Islet precursor cell (in vitro differentiated cells): ENCODE measurements around the gene VPREB3.

Source experiments
- DNase-seq: peaks from one replicate; pipeline ENCODE4 v3.0.0-alpha.2; 2018

The VPREB3 gene

DNA sequence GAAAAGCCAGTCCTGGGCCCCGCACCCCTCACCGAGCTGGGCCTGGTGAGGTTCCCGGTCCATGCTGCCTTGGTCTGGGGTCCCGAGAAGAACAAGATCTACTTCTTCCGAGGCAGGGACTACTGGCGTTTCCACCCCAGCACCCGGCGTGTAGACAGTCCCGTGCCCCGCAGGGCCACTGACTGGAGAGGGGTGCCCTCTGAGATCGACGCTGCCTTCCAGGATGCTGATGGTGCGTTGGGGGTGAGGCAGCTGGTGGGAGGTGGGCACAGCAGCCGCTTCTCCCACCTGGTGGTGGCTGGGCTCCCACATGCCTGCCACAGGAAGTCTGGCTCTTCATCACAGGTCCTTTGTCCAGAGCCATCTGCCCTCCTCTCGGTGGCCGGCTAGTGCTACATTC, 28.0 kb upstream of the VPREB3 start:
- DNase-seq: no peak

DNA sequence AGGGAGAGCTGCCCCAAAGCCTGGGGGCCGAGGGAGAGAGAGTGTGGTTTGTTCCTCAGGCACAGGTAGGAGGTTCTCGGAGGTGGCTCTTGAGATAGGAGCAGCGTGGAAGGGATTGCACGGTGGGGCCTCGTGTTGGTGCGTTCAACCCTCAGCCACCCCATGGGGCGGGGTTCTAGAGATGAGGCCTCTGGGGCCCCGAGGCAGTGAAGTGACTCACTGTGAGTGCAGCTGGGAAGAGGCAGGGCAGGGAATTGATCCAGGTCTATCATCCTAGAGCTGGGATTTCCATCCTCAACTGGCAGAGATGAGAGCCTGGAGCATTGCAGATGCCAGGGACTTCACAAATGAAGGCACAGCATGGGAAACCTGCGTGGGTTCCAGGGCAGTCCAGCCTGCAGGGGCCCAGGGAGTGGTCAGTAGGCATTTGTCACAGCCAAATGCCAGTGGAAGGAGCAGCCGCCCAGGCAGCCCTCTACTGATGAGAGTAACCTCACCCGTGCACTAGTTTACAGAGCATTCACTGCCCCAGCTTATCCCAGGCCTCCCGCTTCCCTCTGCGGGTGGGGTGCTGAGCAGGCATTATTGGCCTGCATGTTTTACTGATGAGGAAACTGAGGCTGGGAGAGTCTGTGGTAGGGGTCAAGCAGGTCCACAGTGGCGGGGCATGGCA, 27.4 kb upstream of the VPREB3 start:
- DNase-seq: peak; percentile 76

DNA sequence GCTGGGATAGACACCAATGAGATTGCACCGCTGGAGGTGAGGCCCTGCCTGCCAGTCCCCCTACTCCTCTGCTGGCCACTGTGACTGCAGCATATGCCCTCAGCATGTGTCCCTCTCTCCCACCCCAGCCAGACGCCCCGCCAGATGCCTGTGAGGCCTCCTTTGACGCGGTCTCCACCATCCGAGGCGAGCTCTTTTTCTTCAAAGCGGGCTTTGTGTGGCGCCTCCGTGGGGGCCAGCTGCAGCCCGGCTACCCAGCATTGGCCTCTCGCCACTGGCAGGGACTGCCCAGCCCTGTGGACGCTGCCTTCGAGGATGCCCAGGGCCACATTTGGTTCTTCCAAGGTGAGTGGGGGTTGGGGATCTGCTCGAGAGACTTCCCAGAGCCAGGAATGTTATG, 26.8 kb upstream of the VPREB3 start:
- DNase-seq: no peak

DNA sequence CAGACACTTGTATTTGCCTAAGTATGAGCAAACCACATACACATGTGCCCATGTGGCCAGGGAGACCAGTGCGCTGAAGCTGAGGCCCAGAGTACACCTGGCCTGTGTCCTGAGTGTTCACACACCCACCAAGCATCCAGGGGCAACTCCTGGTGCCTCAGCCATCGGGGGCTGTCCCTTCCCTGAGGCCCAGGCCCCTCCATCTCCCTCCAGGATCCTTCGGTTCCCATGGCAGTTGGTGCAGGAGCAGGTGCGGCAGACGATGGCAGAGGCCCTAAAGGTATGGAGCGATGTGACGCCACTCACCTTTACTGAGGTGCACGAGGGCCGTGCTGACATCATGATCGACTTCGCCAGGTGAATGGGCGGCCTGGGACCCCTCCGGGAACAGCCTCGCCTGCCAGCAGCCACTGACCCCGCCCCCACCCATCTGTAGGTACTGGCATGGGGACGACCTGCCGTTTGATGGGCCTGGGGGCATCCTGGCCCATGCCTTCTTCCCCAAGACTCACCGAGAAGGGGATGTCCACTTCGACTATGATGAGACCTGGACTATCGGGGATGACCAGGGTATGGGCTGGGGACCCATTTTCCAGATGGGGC, 26.0 kb upstream of the VPREB3 start:
- DNase-seq: no peak

DNA sequence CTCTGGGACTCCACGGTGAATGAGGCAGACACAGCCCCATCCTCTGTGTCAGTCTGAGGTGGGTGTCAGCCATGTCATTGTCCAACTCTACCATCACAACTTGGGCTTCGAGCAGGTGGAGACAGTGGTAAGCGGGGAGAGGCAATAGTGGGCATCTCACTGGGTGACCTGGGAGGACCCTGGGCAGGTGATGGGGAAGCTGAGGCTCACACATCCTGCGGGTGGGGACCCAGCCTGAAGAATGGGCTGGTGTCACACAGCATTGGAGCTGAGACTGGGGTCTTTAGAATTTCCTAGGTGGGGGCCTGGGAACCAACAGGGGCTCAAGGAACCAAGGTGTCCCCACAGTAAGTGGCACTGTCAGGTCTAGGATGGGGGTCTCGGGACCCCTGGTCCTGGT, 25.5 kb upstream of the VPREB3 start:
- no peak for DNase-seq

DNA sequence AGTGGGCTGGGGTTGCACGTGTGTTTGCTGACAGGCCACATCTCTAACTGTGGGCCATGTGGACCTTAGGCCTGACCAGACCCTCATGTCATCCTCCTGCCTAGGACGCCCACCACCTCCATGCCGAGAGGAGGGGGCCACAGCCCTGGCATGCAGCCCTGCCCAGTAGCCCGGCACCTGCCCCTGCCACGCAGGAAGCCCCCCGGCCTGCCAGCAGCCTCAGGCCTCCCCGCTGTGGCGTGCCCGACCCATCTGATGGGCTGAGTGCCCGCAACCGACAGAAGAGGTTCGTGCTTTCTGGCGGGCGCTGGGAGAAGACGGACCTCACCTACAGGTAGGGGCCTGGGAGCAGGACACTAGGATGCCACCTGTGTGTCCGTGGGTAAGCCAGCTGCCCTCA, 24.9 kb upstream of the VPREB3 start:
- DNase-seq: no peak

DNA sequence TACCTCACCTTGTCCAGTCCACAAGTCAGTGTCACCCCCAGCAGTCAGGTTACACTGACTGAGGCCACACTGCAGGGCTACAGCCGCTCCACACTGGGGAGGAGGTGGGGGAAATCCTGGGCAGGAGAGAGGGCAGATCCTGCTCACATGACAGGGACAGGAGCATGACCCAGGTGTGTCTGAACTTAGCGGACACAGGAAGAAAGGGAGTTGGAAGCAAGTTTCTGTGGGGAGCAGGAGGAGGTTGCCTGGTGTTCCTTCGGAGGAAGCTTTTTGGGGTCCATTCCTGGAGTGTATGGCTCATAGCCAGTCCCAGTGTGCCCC, 24.3 kb upstream of the VPREB3 start:
- DNase-seq: no peak

DNA sequence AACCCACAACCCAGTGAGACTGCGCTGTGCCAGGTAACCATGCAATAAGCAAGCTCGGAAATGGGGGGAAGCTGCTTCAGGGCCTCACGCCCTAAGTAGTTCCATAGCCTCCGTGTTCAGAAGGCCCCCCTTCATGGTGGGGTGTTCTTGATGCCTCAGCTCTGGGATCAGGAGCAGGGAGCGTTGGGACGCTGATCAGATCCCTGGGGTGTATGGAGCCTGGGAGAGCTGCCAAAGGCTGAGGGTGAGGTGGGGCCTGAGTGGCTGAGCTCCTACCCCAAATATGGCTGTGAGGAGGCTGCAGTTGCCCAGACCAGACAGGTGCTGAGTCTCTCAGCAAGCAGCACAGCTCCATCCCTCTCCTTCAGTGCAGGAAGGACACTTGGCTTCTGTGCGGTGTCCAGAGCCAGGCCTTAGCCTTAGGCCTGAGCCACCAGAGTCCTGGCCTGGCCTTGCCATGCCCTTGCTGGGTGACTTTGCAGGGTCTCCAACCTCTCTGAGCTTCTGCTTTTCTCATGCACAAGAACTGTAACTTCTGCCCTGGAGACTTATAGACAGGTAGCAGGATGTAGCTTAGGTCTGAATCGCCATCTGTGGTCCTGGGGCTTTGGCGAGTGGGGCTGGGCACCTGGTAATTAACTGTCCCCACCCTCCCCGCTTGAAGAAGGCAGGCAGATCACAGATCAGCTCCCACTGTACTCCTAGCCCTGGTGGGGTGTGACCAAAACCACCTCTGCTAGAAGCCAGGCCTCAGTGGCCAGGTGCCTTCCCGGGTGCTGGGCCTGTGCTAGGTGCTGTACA, 23.8 kb upstream of the VPREB3 start:
- no peak for DNase-seq

DNA sequence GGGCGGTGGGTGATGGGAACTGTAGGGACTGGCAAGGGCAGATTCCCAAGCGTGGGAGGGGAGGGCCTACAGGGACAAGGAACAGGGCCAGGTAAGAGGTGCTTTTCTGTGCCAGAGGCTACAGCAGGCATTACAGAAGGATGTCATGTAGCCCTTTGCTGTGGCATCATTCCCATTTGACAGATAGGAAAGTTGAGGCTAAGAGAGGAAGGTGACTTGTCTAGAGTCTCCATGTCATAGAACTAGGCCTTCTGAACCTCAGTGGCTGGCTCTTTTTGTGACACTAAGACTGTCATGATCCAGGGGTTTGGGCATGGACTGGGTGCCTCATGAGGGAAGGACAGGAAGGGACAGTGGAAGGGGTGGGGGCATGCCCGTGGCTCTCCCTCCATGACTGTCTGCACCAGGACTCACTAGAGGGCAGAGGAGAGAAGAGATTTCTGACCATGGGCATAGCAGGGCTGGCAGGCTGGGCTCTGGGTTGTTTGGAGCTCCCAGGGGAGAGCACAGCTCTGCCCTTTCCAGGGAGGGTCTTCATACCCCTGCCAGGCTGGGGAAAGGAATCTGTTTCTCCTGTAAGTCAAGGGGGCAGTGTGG, 21.7 kb upstream of the VPREB3 start:
- DNase-seq: no peak

DNA sequence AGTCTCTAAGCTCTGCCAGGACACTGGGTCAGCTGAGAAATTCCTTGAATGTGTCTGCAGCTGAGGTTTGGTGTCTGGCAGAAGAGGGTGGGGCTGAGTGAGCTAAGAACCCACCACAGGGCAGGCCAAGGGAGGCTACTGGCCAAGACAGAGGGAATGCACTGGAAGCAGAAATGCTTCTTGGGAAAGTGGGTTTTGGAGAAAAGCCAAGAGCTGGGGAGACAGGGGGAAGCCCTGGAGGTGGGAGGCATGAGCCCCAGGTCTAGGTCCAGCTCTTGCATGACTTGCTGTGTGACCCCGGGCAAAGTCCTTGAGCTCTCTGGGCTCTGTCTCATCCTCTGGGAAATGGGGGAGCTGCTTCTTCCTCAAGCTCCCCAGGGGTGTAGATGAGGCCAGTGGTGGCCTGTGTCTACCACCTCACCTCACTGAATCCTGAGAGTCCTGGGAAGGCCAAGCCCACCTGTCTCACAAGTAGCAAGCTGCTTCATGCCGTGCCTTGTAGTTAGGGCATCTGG, 20.8 kb upstream of the VPREB3 start:
- peak; percentile 93 for DNase-seq

DNA sequence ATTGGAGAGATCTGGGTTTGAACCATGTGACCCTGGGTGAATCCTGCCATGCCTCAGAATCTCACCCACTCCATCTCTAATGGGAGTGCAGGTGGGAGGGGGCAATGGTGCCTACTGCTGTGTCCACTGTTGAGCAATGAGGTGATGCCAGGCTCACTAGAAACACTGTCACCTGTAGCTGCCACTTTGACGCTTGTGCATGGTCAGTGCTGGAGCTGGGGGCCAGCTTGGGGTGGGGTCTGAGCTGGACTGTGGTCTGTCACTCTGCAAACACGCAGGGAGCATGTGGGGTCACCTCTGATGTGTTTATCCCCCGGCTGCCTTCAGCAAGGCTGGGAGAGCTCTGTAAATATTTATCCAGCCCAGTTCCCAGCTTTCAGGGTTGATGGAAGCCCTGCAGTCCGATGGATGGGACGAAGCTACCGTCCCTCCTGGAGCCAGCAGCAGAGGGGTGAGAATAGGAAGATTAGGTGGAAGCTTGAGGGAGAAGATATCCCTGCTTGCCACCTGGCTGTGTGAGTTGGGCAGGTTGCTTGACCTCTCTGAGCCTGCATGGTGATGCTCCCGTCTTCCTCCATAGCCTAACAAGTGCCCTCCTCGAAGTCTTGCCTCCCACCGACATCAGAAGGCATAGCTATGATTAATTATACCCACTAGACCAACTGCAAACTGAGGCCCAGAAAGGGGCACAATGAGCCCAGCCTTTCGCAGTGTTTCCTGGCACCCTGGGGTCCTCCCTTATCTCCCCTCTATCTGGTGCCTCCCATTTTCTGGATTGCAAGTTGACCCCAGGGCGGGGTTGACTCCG, 20.1 kb upstream of the VPREB3 start:
- DNase-seq: no peak

DNA sequence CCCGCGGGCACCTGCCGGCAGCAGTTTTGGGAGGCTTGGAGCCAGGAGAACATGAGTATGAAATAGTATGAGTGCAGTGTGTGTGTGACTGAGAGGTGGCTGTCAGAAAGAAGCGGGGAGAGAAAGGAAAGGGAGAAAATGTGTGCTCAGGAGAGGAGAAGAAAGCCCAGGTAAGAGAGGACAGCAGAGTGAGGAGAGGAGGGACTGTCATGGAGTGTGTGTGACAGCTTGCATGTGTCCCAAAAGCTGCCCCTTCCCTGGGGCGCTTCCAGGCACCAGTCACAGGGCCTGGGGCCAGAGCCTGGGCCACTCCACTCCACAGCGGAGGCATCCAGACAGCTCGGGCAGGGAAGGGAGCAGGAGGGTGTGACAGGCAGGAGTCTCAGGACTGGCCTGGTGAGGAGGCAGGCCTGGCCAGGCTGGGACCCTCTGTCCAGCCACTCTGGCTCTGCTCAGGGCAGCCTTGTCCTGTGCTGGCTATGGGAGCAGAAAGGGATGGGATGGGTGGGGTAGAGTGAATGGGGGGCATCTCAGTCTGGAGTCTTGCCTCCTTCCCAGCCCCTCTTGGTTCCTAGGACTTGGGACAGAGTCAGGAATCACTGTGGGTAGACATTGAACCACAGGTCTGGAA, 19.4 kb upstream of the VPREB3 start:
- peak; percentile 79 for DNase-seq

DNA sequence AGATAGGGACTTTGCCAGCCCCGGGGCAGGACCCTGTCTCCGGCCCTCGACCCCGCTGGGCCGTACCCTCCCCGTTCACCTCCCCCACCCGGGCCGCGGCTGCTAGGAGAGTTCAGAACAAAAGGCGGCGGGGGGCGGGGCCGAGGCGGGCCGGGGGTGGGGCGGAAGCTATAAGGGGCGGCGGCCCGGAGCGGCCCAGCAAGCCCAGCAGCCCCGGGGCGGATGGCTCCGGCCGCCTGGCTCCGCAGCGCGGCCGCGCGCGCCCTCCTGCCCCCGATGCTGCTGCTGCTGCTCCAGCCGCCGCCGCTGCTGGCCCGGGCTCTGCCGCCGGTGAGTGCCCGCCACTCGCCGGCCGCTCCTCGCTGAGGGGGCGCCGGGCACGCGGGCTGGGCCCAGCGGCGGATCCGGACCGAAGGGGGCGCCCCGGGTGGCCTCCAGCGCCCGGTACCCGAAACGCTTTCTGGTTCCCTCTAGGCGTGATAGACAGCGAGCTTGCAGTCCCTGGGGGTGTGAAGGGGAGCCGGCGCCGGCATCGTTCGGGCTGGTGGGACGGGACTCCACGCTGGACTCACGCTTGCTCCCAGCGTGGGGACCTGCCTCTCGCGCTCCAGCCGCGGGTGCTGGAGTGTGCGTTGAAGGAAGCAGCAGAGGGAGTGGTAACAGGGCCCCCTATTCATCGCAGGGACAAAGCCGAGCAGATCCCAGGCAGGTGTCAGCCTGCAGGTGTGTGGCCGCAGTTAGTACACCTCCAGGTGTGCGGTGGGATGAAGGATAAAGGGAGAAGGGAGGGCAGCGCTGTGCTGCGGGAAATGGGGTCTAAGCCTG, 18.6 kb upstream of the VPREB3 start, which contains the start of gene MMP11:
Gene MMP11 (plus strand): TSS at position 201 of the 825 bp plus-strand sequence. CDS start 22 bp downstream, at position 223.
- peak; percentile 88 for DNase-seq

DNA sequence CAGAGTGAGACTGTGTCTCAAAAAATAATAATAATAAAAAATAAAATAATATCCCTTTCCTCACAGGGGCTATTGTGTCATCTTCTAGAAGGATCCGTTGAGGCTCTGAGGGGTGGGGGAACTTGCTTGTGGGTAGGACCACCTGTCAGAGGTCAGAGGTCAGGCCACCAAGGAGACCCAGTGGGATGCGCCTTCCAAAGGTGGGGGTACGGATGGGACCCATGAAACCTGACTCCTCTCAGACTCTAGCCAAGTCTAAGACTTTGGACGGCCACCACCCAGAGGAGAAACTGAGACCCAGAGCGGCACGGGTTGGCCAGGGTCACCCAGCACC, 18.1 kb upstream of the VPREB3 start:
- DNase-seq: no peak

DNA sequence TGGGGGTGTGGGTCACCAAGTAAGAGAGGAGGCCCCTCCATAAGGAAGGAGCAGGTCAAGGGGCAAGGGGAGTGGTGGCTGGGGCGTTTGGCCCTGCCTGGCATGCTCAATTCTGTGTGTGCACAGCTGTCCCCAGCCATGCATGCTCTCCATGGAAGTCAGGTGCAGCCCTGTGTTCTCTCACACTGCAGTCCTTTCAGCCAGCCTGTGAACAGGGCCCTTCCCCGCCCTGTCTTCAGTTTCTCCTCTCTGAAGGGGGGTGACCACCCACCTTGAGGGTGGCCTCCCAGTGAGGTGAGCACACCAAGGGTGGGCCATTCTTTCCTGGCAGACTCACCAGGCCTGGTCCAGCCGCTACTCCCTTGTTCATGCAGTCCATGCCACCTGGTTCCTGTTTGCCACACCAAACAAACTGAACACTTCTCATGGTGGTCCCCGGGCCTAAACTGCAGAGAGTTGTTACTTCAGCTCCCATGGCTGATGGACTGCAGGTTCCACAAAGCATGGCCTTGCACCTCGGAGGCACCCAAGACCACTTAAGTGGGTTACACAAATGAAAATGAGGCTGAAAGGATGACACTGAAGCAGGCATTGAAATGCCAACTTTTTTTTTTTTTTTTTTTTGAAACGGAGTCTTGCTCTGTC, 15.2 kb upstream of the VPREB3 start:
- no peak for DNase-seq

DNA sequence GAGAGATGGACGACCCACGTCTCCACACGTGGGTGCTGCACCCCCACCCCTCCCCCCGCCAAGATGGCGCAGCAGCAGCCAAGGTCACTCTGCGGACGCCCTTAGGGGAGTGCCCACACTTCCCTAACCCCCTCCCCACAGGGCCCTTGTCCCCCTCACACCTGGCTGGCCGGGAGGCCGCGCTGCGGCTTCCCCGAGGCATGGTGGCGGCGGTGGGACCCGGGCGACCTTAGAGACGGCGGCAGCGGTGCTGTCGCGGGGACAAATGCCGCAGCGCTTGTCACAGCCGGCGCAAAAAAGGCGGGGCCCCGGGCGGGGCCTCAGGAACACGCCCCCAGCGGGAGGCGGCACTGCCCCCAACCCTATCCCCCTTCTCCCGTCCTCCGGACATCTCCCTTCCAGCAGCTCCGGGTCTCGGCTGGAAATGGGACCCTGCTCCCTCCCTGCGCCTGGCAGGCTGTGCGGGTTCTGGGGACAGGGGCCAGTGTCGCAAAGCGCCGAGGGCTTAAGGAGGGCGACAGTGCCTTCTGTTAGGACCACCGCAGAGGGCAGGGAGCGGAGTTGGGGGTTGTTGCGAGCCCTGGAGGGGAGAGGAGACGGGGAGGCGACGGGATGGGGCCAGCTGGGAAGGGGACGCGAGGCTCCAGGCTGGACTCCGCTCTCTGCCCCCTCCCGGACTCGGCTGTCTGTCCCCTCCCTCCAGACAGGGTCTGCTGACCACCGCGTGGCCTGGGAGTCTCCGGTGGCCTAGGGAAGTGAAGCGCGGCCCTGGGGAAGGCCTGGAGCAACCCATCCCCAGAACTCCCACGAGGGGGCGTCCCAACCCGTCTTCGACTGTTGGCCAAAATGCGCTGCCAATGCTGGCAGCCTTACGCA, 13.7 kb upstream of the VPREB3 start, which contains the start of gene CHCHD10:
Gene CHCHD10 (minus strand): TSS at position 300 of the 876 bp plus-strand sequence. CDS start 98 bp downstream, at position 202.
- DNase-seq: peak; percentile 92

DNA sequence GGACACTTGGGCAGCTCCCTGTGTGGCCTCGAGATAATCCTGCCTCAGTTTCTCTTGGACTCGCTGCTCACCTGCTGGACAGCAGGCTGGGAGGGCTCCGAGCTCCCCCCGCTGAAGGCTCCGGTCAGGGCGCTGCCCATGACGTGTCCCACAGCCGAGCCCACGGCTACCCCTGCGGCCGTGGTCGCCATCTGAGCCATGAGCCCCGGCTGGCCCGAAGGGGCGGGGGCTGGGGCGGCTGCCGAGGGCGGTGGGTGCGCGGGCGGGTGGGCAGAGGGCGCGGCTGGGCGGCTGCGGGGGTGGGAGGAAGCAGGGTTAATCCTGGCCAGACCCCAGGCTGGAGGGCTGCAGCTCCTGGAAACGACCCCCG, 13.1 kb upstream of the VPREB3 start:
- DNase-seq: no peak

DNA sequence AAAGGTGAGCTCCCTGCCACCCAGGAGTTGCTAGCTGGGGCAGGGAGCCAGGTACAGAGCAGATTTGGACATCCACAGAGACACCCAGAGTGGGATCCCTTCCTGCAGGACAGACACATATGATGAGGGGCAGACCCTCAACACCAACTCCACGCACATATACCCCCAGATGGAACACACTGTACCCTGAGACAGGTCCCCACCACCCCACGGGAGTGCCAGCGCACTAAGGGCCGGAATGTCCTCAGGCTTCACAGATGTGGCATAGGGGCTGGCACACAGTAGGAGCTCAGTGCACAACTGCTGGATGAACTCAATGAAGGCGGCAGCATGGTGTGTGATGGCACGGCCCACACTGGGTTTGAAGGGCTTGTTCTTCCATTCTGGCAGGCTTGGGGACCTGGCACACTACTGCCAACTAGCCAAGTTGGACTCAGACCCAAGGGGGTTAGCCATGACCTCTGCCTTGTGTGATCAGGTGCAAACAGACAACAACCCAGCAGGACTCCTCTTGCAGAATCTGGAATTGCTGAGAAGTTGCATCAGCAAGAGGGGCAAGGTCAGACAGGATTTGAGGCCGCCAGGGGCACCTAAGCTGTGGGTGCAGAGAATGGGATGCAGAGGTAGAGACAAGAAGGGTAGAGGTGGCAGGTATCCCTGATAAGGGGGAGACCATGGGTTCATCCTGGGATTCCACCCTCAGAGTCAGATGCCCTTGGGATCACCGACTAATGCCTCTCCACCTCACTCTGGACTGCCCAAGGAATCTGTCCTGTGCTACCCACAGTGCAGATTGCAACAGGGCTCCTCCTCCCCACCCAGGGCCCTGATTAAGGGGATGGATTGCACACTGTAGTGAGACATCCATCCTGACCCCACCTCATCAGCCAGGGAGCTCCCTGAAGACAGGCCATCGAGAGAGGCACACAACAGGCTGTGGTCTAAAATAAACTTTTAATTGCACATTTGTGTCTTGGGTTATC, 11.0 kb upstream of the VPREB3 start:
- no peak for DNase-seq
